ENCODE data around the gene XPO1.
"Not testable (repeated sequence)": the region's sequence is repeated elsewhere in the genome, so short reads cannot be mapped to it uniquely, and the experiment has no call there.

The XPO1 gene

GRCh38 chr2:61538200-61538919, at the start of gene XPO1:
Gene XPO1 (minus strand): TSS chr2:61538356. CDS start chr2:61533897, 4,459 bp downstream.
- peak; percentile 100 for DNase-seq

DNA sequence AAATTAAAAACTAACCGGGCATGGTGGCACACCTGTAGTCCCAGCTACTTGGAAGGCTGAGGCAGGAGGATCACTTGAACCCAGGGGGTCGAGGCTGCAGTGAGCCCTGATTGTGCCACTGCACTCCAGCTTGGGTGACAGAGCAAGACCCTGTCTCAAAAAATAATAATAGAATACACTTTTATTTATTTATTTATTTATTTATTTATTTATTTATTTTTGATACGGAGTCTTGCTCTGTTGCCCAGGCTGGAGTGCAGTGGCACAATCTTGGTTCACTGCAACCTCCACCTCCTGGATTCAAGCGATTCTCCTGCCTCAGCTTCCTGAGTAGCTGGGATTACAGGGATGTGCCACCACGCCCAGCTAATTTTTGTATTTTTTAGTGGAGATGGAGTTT, 48.8 kb upstream of the XPO1 start:
- not testable (repeated sequence) for DNase-seq

DNA sequence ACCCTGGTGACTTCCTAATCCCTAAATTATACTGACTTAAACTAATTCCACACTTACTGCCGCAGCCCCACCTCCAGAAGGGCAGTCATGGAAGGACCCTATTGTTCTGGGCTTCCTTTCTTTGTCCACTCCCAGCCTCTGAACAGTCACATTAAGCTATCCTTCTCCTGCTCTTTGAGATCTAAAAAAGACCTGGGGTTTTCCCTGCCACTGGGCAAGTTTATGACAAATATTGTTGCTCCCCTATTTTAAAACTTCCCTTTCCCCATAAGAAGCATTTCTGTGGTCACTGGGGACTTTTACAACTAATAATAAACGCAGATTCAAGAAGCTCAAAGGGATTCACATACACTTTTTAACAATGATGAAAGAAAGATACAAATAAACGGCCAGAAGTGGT, 47.2 kb upstream of the XPO1 start:
- no peak for DNase-seq

- not testable (repeated sequence) for DNase-seq
Observed at GRCh38 chr2:61584368-61584767, 46.2 kb upstream of the XPO1 start.

GRCh38 chr2:61582165-61582564, 44.0 kb upstream of the XPO1 start:
- DNase-seq, result no peak

DNA sequence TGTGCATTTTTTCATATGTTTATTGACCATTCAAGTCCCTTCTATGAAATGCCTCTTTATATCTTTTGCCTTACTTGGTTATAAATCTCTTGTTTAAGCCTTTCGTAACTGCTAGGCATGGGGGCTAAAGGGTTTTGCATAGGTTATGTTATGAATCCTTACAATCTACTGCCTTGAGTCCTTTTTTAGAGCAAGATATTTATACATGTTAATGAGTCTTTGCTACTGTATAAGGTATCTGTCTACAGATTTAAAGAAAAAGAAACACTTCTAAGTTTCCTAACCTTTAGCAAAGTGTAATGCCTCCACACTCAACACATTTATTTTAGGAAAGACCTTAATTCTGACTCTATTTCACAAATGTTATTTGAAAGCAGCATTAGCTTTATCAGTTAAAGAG, 43.6 kb upstream of the XPO1 start:
- no peak for DNase-seq

DNA sequence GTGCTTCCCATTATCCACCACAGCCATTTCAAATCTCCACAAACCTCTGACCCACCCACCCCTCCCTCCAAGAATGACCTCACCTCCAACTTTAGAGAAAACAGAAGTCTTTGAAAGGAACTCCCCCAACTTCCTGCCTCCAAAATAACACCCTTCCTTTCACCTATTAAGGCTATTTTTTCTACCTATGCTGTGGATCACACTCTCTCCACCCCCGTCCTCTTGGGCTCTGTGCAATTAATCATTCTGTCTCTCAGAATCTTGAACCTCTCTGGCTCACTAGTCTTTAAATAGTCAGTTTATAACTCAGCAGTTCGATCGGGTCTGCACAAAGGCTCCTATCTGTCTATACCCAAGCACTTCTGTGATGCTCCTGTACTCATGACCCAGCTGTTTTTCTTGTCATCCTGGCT, 37.3 kb upstream of the XPO1 start:
- DNase-seq, result no peak

GRCh38 chr2:61566566-61566965, 28.4 kb upstream of the XPO1 start:
- no peak for DNase-seq

DNA sequence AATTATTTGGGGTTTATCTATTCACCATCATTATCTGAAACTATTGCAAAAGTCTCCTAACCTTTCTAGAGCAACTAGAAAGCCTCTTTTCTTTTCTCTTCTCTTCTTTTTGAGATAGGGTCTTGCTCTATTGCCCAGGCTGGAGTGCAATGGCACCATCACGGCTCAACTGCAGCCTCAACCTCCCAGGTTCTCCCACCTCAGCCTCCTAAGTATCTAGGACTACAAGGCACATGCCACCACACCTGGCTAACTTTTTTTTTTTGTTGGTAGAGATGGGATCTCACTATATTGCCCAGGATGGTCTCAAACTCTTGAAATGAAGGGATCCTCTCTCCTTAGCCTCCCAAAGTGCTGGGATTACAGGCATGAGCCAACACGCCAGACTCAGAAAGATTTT, 24.5 kb upstream of the XPO1 start:
- no peak for DNase-seq

DNA sequence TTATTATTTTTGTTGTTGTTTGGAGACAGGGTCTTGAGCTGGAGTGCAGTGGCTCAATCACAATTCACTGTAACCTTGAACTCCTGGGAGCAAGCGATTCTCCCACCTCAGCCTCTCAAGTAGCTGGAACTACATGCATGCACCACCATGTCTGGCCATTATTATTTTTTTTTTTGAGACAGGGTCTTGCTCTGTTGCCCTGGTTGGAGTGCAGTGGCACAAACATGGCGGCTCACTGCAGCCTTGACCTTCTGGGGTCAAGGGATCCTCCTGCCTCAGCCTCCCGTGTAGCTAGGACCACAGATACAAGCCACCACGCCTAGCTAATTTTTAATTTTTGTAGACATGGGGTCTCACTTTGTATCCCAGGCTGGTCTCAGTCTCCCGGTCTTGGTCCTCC, 20.0 kb upstream of the XPO1 start:
- DNase-seq, result no peak

GRCh38 chr2:61557381-61557780, 19.2 kb upstream of the XPO1 start:
- DNase-seq, result no peak

- DNase-seq, result no peak
Observed at GRCh38 chr2:61554604-61555003, 16.4 kb upstream of the XPO1 start.

DNA sequence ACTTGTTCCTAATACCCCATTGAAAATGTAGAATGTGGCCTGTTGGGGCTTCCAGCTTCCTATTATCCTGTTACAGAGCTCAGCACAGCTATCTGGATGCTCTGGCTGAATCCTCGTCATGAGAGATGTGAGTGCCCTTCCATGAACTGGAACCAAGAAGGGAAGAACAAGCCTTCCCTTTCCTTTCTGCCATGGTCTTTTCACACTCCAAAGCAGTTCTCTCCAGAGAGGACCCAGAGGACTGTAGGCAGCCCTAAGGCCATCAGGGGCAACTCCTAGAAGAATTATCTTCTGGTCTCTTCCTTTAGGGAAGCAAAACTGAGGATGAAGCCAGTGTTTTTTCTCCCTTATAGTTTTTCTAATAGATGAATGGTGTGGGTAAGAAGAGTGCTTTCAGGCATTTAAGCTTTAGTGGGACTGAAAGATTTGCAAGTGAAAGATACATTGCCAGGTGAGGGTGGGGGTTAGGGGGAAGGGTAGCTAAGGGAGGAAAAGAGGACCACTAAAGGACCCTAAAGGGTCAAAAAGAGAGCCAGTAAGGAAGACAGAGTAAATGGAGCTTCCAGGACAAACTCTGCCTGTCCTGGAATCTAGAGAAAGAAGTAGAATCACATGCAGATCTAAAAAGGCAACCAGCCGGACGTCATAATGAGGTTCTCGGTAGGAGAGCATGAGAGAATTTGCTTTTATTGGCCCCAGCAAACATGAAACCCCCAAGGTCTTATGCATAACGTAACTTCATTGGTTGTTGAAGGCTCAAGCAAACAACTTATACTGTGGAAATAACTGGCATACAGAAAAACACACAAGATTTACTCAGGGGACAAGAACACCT, 12.4 kb upstream of the XPO1 start:
- DNase-seq, result no peak

GRCh38 chr2:61549546-61549945, 11.4 kb upstream of the XPO1 start:
- DNase-seq, result no peak

DNA sequence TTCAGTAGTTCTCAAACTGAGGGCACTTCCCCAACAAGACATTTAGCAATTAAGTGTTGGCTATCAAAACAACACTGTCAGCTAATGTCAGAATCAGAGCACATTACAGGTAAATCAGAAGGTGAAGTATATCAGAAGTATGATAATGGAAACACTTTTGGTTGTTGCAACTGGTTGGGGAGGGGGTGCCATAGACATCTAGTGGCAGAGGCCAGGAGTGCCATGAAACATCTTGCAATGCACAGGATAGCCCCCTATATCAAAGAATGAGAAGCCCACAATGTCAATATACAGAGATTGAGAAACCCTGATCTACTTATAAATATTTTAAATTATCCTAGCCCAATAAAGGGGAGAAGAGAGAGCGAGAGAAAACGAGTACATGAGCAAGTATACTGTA, 4.9 kb upstream of the XPO1 start:
- DNase-seq, result no peak

DNA sequence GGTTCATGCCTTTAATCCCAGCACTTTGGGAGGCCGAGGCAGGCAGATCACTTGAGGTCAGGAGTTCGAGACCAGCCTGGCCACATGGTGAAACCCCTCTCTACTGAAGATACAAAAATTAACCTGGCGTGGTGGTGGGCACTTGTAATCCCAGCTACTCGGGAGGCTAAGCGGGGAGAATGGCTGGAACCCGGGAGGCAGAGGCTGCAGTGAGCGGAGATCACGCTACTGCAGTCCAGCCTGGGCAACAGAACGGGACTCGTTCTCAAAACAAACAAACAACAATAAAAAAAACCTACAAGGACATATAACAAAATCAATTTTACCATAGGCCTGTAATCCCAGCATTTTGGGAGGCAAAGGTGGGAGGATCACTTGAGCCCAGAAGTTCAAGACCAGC, 2.0 kb upstream of the XPO1 start:
- not testable (repeated sequence) for DNase-seq

DNA sequence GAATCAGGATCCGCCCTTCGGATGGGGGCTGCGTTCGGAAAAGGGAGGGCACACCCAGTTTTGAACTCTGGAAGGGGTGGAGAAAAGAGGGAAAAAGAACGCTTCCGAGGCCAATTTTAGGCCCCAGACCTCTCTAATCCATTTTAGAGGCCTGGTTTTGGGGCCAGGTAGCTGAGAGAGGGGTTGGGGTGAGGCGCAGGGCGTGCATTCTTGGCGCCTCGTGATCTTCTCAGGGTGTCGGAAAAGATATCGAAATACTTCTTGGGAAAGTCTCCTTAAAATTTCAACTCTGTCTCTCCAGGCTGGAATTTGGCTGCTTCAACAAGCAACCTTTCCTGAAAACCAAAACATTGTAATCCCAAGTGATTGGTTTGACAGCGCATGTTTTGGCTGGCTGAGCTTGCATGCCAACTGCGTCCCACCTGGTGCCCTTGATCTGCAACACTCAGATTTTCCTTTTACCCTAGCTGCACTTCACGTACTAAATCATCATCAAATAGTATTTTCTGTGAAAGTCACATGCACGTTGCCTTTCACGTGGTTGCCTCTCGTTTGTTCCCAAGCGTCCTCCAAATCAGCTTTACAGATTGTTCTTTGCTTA, 864 bp upstream of the XPO1 start:
- peak; percentile 31 for DNase-seq

- DNase-seq, result no peak
Observed at GRCh38 chr2:61537950-61538199, 281 bp downstream of the XPO1 start.

DNA sequence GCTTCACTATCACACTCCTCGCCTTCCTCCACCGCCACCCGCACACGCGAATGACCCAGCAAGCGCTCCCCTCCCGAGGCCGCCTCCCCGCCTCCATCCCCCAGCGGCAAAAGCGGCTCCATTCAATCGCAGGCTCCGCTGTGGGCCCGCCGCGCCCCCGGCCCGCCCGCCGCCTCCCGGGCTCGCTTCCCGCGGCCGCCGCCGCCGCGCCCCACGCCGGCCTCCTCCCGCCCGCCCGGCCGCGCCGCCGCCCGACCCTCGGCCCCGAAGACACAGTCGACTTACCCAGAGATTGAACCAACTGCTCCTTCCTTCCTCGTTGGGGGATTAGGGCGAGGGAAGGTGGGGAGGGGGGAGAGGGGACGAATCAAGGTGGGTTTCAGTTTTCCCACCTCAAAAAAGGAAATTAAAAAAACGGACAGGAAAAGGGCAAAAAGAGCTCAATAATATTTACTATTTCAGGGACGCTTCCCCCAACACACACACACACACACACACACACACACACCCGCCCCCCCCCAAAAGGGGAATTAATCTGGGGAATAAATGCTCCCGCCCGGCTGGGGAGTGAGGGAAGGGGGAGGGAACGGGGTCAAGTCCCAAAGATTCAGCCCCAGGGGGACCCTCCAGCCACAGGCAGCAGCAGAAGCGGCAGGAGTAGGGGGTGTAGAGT, 743 bp downstream of the XPO1 start:
- DNase-seq, result no peak

- peak; percentile 70 for DNase-seq
Observed at GRCh38 chr2:61536572-61537276, 1.4 kb downstream of the XPO1 start.

- no peak for DNase-seq
Observed at GRCh38 chr2:61536180-61536571, 2.0 kb downstream of the XPO1 start.

GRCh38 chr2:61535449-61535848, 2.7 kb downstream of the XPO1 start:
- DNase-seq, result no peak

- no peak for DNase-seq
Observed at GRCh38 chr2:61534926-61535325, 3.2 kb downstream of the XPO1 start.
